Neural progenitor cell (in vitro differentiated cells): ENCODE measurements around the gene GPRIN2.
"Not testable (repeated sequence)": the region's sequence is repeated elsewhere in the genome, so short reads cannot be mapped to it uniquely, and the experiment has no call there.

Source experiments
- CTCF ChIP-seq: fragments of 200-600 bp; sonication (generic); IDR thresholded peaks from 2 replicates; pipeline ENCODE4 v1.5.1; 2017; ENCODE audit warnings: antibody characterized with exemption, mild to moderate bottlenecking
- EZH2 ChIP-seq: fragments of 200-600 bp; sonication (generic); IDR thresholded peaks from 2 replicates; pipeline ENCODE4 v1.6.1; 2017; ENCODE audit warnings: antibody characterized with exemption, mild to moderate bottlenecking, moderate library complexity
- EZH2phosphoT487 ChIP-seq: fragments of 200-600 bp; sonication (generic); IDR thresholded peaks from 2 replicates; pipeline ENCODE4 v1.6.1; 2017; ENCODE audit warnings: antibody characterized with exemption

- not testable (repeated sequence) for TF ChIP-seq CTCF, EZH2, EZH2phosphoT487
These were observed 31.1 kb upstream of the GPRIN2 start for GRCh38 chr10:46587546-46587945.
